NB4 (cell line): ENCODE data around the gene PTPRG.

ENCODE experiments used
- CTCF ChIP-seq: IDR thresholded peaks from one replicate; pipeline ENCODE4 v1.5.1; 2012; ENCODE audit warnings: low read depth, low read length
- MAX ChIP-seq: IDR thresholded peaks from 2 replicates; pipeline ENCODE4 v1.6.1; 2011; ENCODE audit warnings: low read depth, low read length
- POLR2A ChIP-seq: IDR thresholded peaks from 2 replicates; pipeline ENCODE4 v1.6.1; 2011; ENCODE audit warnings: mild to moderate bottlenecking; ENCODE audit not compliant: insufficient read length; ENCODE audit errors: extremely low read depth

GRCh38 chr3:61518590-61518989 lies 42.8 kb upstream of the PTPRG start:
- TF ChIP-seq CTCF: no peak
- TF ChIP-seq POLR2A: no peak
- TF ChIP-seq MAX: no peak
